ENCODE measurements around the gene MRPS15.
"Not testable (repeated sequence)": the region's sequence is repeated elsewhere in the genome, so short reads cannot be mapped to it uniquely, and the experiment has no call there.

Gene MRPS15

DNA sequence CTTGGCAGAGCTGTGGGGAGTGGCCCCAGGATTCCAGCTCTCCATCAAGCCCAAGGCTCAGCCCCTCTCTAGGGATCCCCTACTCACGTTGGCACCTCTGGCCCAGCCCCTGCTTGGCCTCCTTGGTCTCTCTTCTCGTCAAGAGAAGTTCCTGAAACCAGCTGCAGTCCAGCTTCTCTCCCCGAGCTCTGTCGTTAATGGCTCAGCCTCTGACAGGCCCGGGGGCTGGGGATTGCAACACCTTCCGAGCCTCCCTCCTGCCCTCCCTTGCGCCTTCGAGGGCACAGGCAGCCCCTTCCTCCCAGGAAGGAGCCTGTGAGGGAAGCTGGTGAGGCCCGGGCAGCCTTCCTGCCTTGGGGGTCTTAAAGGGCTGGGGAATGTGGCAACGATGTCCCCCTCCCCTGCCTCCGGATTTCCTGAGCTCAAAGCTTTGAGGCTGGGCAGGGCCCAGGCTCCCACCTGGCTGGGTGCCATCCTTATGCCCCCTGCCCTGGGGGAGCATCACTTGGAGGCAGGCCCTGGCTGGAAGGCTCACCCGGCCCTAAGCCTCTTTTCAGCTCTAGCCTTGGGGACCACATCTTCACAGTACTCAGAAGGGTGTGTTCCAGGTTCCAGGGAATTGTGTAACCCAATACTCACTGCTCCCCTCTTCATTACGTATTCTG lies 18.7 kb upstream of the MRPS15 start, which contains the start of gene CSF3R:
TSS of gene CSF3R (minus strand) at position 190 of the 665 bp plus-strand sequence. CDS start 3,417 bp downstream, outside the sequence.
- DNase-seq = no peak

DNA sequence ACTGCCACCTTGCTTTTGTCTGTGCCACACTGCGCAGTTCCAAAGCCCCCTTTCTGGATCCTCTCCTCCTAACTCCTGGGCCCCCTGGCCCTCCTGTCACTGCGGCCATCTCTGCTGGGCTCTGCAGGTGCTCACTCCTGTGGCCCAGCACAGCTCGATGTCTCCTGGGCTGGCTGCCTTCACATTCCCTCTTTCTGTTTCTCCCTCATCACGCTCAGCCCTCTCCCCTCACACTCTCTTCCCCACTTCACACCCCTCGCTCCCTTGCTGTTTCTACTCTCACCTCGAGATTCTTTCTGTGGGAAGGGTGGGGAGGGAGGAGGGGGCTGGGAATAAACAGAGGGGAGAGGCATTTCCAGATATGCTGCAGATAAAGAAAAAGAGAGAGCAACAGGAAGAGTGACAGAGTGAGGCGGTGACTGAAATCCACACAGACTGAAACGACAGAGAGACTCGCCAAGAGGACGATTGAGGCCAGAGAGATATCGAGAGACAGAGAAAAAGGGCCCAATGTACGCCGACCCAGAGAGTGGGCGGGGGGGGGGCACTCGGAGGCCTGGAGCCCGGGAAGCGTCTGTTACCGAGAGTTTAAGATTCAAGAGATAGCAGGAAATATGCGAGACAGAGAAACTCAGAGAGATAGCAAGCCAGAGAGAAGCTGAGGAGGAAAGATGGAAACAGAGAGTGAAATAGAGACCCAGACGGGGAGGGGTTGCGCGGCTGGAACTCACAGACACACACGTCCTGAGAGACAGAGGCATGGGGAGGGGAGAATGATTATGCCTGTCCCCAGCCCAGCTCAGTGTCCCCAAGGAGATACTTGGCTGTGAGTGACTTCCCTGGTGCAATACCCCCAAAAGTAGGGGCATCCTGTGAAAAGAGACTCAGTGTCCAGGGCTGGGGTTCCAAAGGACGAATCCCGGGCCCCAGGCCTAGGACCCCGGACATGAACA lies 17.9 kb upstream of the MRPS15 start:
- no peak for DNase-seq

DNA sequence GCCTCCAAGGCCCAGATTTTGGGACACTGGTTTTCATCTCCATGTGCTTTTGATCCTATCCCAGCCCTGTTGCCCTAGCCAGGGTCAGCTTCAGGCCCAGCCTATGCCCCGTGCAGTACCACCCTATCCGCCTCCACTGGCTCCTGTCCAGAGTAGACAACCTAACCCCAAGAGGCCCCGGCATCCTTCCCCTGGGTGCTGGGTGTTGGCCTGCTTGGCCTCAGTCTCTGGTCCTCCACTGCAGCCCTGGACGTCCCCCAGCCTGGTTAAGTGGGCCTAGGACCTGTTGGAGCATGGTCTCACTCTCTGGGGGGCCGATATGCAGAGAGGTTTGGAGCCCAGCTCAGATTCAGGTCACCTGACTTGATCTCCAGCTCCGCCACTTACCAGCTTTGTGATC lies 16.9 kb upstream of the MRPS15 start:
- DNase-seq = no peak

- no peak for DNase-seq
Measured at GRCh38 chr1:36480161-36480560, 16.0 kb upstream of the MRPS15 start.

GRCh38 chr1:36479505-36480051 lies 15.4 kb upstream of the MRPS15 start:
- no peak for DNase-seq

- DNase-seq = not testable (repeated sequence)
Measured at GRCh38 chr1:36477615-36478014, 13.4 kb upstream of the MRPS15 start.

DNA sequence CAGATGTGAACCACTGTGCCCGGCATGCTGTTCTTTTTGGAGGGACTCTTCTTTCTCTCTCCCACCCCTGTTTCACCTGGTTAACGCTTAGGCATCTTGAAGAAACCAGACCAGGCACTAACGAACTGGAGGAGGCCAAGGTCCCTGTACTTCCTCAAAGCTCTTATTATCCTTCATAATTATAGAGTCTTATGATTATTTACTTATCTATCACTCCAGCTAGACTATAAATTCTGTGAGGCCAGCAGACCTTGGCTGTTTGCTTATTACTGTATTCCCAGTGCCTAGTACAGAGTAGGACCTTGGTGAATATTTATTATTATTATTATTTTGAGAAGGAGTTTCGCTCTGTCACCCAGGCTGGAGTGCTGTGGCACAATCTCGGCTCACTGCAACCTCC lies 12.8 kb upstream of the MRPS15 start:
- no peak for DNase-seq

- no peak for DNase-seq
Measured at GRCh38 chr1:36475910-36476604, 11.9 kb upstream of the MRPS15 start.

GRCh38 chr1:36475341-36475740 lies 11.2 kb upstream of the MRPS15 start:
- no peak for DNase-seq

DNA sequence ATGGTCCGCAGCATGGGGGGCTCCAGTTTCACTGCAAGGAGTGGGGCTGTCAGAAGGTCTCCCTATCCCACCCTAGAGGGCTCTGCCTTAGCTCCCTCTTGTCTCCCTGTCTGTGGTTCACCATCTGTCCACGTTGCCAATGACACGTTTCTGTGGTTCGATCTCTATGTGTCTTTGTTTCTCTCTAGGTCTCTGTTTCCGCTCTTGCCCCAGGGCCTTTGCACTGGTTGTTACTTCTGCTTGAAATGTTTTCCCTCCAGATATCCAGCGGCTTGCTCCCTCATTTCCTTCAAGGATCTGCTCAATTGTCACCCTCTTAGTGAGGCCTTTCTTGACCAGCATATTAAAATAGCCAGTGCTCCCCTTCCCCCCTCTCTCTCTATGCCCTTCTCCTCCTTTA lies 8.5 kb upstream of the MRPS15 start:
- DNase-seq = no peak

- no peak for DNase-seq
Measured at GRCh38 chr1:36471830-36472641, 7.9 kb upstream of the MRPS15 start.

DNA sequence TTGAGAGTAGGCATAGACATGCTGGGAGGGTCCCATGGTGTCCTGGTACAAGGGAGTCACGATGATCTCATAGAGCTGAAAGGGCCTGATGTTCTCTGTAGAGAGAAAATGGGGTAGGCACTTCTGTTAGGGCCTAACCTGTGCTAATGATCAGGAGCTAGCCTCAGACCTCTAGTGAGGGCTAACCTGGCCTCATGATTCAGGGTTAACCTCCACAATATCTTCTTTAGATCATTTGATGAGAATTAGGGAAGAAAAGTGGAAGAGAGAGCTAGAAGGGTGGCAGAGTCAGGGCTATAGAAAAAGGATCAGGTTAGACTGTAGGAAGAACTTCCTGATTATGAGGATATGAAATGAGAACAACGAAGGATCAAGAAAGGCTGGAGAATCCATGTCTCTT lies 5.0 kb upstream of the MRPS15 start:
- no peak for DNase-seq

GRCh38 chr1:36467700-36468455 lies 3.7 kb upstream of the MRPS15 start:
- DNase-seq = no peak

DNA sequence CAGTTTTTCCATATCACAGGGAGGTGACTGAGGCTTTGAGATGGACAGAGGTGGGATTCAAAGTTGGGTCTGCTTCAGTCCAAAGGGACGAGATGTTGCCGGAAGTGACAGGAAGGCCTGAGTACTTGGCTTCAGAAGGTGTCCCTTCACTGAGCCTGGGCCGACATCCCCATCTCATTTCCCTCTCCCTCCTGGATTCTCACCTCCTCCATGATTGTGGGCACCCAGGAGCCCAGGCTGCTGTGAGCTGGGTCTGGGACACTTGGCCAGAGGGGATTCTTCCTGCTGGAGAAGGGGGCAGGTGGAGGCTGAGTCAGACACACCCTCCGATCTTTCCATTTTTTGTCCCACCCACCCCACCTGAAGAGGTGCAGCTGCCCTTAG lies 2.8 kb upstream of the MRPS15 start:
- no peak for DNase-seq

DNA sequence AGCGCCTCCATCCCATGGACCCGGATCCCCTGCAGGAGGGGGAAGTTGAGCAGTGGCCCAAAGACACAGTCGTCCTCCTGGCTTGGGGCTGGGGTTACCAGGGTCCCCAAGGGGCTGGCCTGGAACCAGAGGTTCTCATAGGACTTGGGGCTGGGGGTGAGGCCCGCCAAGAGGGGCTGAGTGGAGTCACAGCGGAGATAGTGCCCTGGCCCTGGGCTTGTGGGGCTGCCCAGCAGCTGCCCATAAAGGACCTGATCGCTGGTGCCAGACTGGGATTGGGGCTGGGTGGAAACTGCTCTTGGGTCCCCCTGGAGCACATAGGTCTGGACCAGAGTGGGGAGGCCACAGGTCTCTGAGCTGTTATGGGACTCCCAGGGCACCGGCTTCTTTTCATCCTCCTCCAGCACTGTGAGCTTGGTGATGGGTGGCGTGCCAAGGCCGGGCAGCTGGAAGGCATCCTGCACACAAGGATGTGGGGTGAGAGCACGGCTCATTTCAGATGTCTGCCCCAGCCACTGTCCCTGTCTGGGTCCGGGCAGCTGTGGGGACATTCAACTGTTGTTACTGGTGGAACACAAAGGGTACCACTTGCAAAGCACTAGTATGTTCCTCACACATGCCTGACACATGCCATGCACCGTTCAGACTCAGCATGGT lies 2.3 kb upstream of the MRPS15 start:
- DNase-seq = no peak

DNA sequence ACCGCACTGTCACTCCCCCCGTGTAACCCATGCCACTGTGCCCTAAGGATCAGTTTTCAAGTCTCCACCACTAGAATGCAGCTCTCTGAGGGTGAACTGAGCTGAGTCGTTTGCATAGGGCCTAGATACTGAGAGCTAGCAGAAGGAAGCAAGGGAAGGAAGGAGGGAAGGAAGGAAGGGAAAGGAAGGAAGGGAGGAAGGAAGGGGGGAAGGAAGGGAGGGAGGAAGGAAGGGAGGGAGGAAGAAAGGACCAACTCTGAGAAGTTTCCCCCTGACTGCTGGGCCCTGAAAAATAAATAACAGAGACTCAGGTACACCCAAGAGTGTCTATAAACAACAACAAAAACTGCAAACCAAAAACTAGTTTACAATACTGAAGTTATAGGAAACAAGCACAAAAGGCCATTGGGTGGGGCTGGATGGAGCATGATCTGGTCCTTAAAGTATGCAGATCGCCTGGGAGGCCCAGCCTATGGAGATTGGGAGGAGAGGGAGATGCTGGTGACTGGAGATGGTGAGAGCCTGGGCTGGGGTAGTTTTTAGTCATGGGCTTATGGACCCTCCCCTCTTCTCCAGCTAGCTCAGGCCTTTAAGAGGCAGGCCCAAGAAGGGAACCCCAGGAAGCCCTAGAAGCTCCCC lies 1.7 kb upstream of the MRPS15 start:
- DNase-seq = no peak

- DNase-seq = no peak
Measured at GRCh38 chr1:36464605-36465393, 615 bp upstream of the MRPS15 start.

GRCh38 chr1:36463463-36463802 lies 751 bp downstream of the MRPS15 start:
- no peak for DNase-seq

- no peak for DNase-seq
Measured at GRCh38 chr1:36458910-36459309, 5.3 kb downstream of the MRPS15 start.

GRCh38 chr1:36457691-36458090 lies 6.5 kb downstream of the MRPS15 start:
- no peak for DNase-seq

Data from NCI-H1694 treated with DMSO at 0.1 percent for 48 hours (cell line).